NB4 (cell line): ENCODE data around the gene TXLNA.

ENCODE experiments used
- MYC ChIP-seq: IDR thresholded peaks from 2 replicates; pipeline ENCODE4 v1.6.1; 2011; ENCODE audit warnings: low read depth, low read length
- POLR2A ChIP-seq: IDR thresholded peaks from 2 replicates; pipeline ENCODE4 v1.6.1; 2011; ENCODE audit warnings: mild to moderate bottlenecking; ENCODE audit not compliant: insufficient read length; ENCODE audit errors: extremely low read depth
- TF ChIP-seq, protein P1 (sequence below): IDR thresholded peaks from one replicate; pipeline ENCODE4 v1.5.1; 2012; ENCODE audit warnings: low read depth, low read length
- TF ChIP-seq, protein P2 (sequence below): IDR thresholded peaks from 2 replicates; pipeline ENCODE4 v1.6.1; 2011; ENCODE audit warnings: low read depth, low read length

DNA sequence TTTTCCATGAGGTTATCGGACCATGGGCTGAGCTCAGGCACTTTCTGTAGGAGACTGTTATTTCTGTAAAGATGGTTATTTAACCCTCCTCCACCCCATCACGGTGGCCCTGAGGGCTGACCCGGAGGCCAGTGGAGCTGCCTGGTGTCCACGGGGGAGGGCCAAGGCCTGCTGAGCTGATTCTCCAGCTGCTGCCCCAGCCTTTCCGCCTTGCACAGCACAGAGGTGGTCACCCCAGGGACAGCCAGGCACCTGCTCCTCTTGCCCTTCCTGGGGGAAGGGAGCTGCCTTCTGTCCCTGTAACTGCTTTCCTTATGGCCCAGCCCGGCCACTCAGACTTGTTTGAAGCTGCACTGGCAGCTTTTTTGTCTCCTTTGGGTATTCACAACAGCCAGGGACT, 18.4 kb downstream of the TXLNA start:
- TF ChIP-seq, protein P1, sequence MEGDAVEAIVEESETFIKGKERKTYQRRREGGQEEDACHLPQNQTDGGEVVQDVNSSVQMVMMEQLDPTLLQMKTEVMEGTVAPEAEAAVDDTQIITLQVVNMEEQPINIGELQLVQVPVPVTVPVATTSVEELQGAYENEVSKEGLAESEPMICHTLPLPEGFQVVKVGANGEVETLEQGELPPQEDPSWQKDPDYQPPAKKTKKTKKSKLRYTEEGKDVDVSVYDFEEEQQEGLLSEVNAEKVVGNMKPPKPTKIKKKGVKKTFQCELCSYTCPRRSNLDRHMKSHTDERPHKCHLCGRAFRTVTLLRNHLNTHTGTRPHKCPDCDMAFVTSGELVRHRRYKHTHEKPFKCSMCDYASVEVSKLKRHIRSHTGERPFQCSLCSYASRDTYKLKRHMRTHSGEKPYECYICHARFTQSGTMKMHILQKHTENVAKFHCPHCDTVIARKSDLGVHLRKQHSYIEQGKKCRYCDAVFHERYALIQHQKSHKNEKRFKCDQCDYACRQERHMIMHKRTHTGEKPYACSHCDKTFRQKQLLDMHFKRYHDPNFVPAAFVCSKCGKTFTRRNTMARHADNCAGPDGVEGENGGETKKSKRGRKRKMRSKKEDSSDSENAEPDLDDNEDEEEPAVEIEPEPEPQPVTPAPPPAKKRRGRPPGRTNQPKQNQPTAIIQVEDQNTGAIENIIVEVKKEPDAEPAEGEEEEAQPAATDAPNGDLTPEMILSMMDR: no peak
- TF ChIP-seq, protein P2, sequence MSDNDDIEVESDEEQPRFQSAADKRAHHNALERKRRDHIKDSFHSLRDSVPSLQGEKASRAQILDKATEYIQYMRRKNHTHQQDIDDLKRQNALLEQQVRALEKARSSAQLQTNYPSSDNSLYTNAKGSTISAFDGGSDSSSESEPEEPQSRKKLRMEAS: no peak
- TF ChIP-seq POLR2A (no peak), MYC (no peak)
